GM23338 (cell line): ENCODE data around the gene TTYH1. TPM values are rescaled to one million over a fixed set of nuclear protein-coding genes. Genes with fewer than 3 reads are reported as not detected.

Source experiments
- ATAC-seq: fragments of 200-7000 bp; cut with Tn5 transposase; 3 replicates; pipeline ENCODE4 v1.9.1; 2020
- DNase-seq: peaks from one replicate; pipeline ENCODE4 v3.0.0-alpha.2; 2015; ENCODE audit warnings: low spot score
- H2AFZ ChIP-seq: fragments of 200-600 bp; sonication (generic); 2 replicates; pipeline ENCODE4 v1.8.0; 2016; ENCODE audit warnings: antibody characterized with exemption, mild to moderate bottlenecking, moderate library complexity
- H3F3A ChIP-seq: fragments of 200-600 bp; sonication (generic); replicated peaks from 2 replicates; pipeline ENCODE4 v1.8.0; 2017; ENCODE audit warnings: antibody characterized with exemption, mixed run types, low read depth
- H3K27ac ChIP-seq: fragments of 200-600 bp; sonication (generic); 2 replicates; pipeline ENCODE4 v1.6.1; 2016; ENCODE audit warnings: low read depth
- H3K27me3 ChIP-seq: fragments of 200-600 bp; sonication (generic); 2 replicates; pipeline ENCODE4 v1.8.0; 2016; ENCODE audit warnings: mild to moderate bottlenecking, mixed run types, moderate library complexity; ENCODE audit not compliant: insufficient read depth
- H3K36me3 ChIP-seq: fragments of 200-600 bp; sonication (generic); 2 replicates; pipeline ENCODE4 v1.8.0; 2016; ENCODE audit warnings: mild to moderate bottlenecking; ENCODE audit not compliant: insufficient read depth
- H3K4me1 ChIP-seq: fragments of 200-600 bp; sonication (generic); 2 replicates; pipeline ENCODE4 v1.8.0; 2016; ENCODE audit warnings: mild to moderate bottlenecking, moderate library complexity; ENCODE audit not compliant: insufficient read depth
- H3K4me2 ChIP-seq: fragments of 200-600 bp; sonication (generic); 2 replicates; pipeline ENCODE4 v1.7.1; 2017; ENCODE audit warnings: mixed run types
- H3K4me3 ChIP-seq: fragments of 200-600 bp; sonication (generic); 2 replicates; pipeline ENCODE4 v1.6.1; 2016; ENCODE audit warnings: mixed run types
- H3K79me2 ChIP-seq: fragments of 200-600 bp; sonication (generic); replicated peaks from 2 replicates; pipeline ENCODE4 v1.8.0; 2017; ENCODE audit warnings: mild to moderate bottlenecking; ENCODE audit not compliant: insufficient read depth
- H3K9me2 ChIP-seq: fragments of 200-600 bp; sonication (generic); 2 replicates; pipeline ENCODE4 v1.8.0; 2017; ENCODE audit not compliant: insufficient read depth
- H4K20me1 ChIP-seq: fragments of 200-600 bp; sonication (generic); replicated peaks from 2 replicates; pipeline ENCODE4 v1.8.0; 2017; ENCODE audit warnings: mild to moderate bottlenecking; ENCODE audit not compliant: insufficient read depth
- H3K27ac Mint-ChIP-seq: 2 replicates; pipeline ENCODE4 v1.8.0; 2020; ENCODE audit warnings: inconsistent platforms, mild to moderate bottlenecking, moderate library complexity, mixed read lengths
- H3K27me3 Mint-ChIP-seq: 3 replicates; pipeline ENCODE4 v1.8.0; 2022; ENCODE audit warnings: low read depth, mild to moderate bottlenecking, moderate library complexity, mixed read lengths, inconsistent platforms; ENCODE audit not compliant: insufficient read depth, poor library complexity
- H3K36me3 Mint-ChIP-seq: 3 replicates; pipeline ENCODE4 v1.8.0; 2021; ENCODE audit warnings: low read depth, mild to moderate bottlenecking, inconsistent platforms, moderate library complexity, mixed read lengths
- H3K4me1 Mint-ChIP-seq: 3 replicates; pipeline ENCODE4 v1.8.0; 2020; ENCODE audit warnings: mild to moderate bottlenecking, inconsistent platforms, mixed read lengths
- H3K4me3 Mint-ChIP-seq: 3 replicates; pipeline ENCODE4 v1.8.0; 2021; ENCODE audit warnings: moderate library complexity, mild to moderate bottlenecking, inconsistent platforms, mixed read lengths
- H3K9me3 Mint-ChIP-seq: 3 replicates; pipeline ENCODE4 v1.8.0; 2020; ENCODE audit warnings: moderate library complexity, mild to moderate bottlenecking, inconsistent platforms, mixed read lengths
- CREB1 ChIP-seq: fragments of 250-450 bp; sonication (Bioruptor Pico); IDR thresholded peaks from 2 replicates; pipeline ENCODE4 v1.5.0; 2020; ENCODE audit warnings: low read depth, mild to moderate bottlenecking, moderate library complexity
- EZH2 ChIP-seq: fragments of 200-600 bp; sonication (generic); IDR thresholded peaks from one replicate; pipeline ENCODE4 v1.8.0; 2017; ENCODE audit warnings: antibody characterized with exemption, mild to moderate bottlenecking, low read depth; ENCODE audit not compliant: unreplicated experiment
- EZH2phosphoT487 ChIP-seq: fragments of 200-600 bp; sonication (generic); IDR thresholded peaks from one replicate; pipeline ENCODE4 v1.8.1; 2018; ENCODE audit warnings: antibody characterized with exemption; ENCODE audit not compliant: unreplicated experiment
- JUNB ChIP-seq: IDR thresholded peaks from one replicate; pipeline ENCODE4 v1.6.1; 2016; ENCODE audit warnings: antibody characterized with exemption; ENCODE audit not compliant: unreplicated experiment
- NANOG ChIP-seq: IDR thresholded peaks from 2 replicates; pipeline ENCODE4 v1.6.1; 2016; ENCODE audit warnings: antibody characterized with exemption, borderline replicate concordance
- POLR2AphosphoS5 ChIP-seq: IDR thresholded peaks from 2 replicates; pipeline ENCODE4 v1.6.1; 2016; ENCODE audit warnings: antibody characterized with exemption, low read depth
- REST ChIP-seq: IDR thresholded peaks from one replicate; pipeline ENCODE4 v1.6.1; 2018; ENCODE audit warnings: antibody characterized with exemption; ENCODE audit not compliant: unreplicated experiment
- ZNF114 ChIP-seq: fragments of 250-450 bp; sonication (Bioruptor Pico); IDR thresholded peaks from 2 replicates; pipeline ENCODE4 v1.5.0; 2020; ENCODE audit warnings: mild to moderate bottlenecking, moderate library complexity
- ZNF331 ChIP-seq: fragments of 250-450 bp; sonication (Bioruptor Pico); IDR thresholded peaks from 2 replicates; pipeline ENCODE4 v1.5.0; 2020; ENCODE audit warnings: low read depth, mild to moderate bottlenecking, moderate library complexity
- polyA plus RNA-seq: library from polyadenylated mRNA; unstranded; fragments of >200 nt; fragmentation: Nextera tagmentation; extraction: Ambion mirVana; gene quantifications from 2 replicates; pipeline ENCODE4 v1.2.1, GENCODE V29; 2016
- total RNA-seq: library from RNA; depleted of rRNA; stranded (reverse); fragments of >200 nt; shearing (Covaris generic); gene quantifications from 2 replicates; pipeline ENCODE4 v1.2.3, GENCODE V29; 2014
- TF ChIP-seq, protein P1 (sequence below): fragments of 250-450 bp; sonication (Bioruptor Pico); IDR thresholded peaks from 2 replicates; pipeline ENCODE4 v1.5.0; 2020; ENCODE audit warnings: mild to moderate bottlenecking, moderate library complexity

Gene TTYH1
- total and polyA plus RNA-seq, 2 experiments from 2014 or later, result 18.2 to 40.8 TPM

GRCh38 chr19:54393381-54393780, 21.9 kb upstream of the TTYH1 start:
- no peak overlapping the region for H3K27ac Mint-ChIP-seq
- H3K27ac ChIP-seq, result no peak overlapping the region
- H3K36me3 Mint-ChIP-seq, result no peaks in the 10 kb centered on the region
- 0 out of 2 replicates have a peak, but pooled peaks cover 3% of the 10 kb centered on the region for H3F3A ChIP-seq
- H3K27me3 ChIP-seq, result peaks cover 12% of the 10 kb centered on the region
- no peaks in the 10 kb centered on the region for H3K79me2 ChIP-seq
- no peak overlapping the region for H3K4me3 ChIP-seq
- H4K20me1 ChIP-seq, result no peaks in the 10 kb centered on the region; the same call in 1 of the 2 replicates
- peaks cover 17% of the 10 kb centered on the region for H3K4me1 Mint-ChIP-seq
- H3K4me2 ChIP-seq, result no peak overlapping the region
- peaks cover 9% of the 10 kb centered on the region for H3K27me3 Mint-ChIP-seq
- ATAC-seq (no peak), DNase-seq (no peak)
- H3K9me3 Mint-ChIP-seq, result no peaks in the 10 kb centered on the region
- H3K4me3 Mint-ChIP-seq, result no peak overlapping the region
- TF ChIP-seq NANOG, result no peak
- TF ChIP-seq POLR2AphosphoS5, result no peak
- no peak for TF ChIP-seq ZNF331 (CRISPR knock-in tag)
- no peak overlapping the region for H2AFZ ChIP-seq
- peaks cover 13% of the 10 kb centered on the region for H3K4me1 ChIP-seq
- H3K9me2 ChIP-seq, result no peaks in the 10 kb centered on the region
- no peaks in the 10 kb centered on the region for H3K36me3 ChIP-seq

- H3F3A ChIP-seq, result no peaks in the 10 kb centered on the region
- no peak overlapping the region for H2AFZ ChIP-seq
- no peaks in the 10 kb centered on the region for H3K79me2 ChIP-seq
- DNase-seq, result no peak
- H3K4me1 ChIP-seq, result peaks cover 8% of the 10 kb centered on the region
- H3K36me3 Mint-ChIP-seq, result no peaks in the 10 kb centered on the region
- no peak overlapping the region for H3K27ac Mint-ChIP-seq
- no peaks in the 10 kb centered on the region for H3K27me3 ChIP-seq
- H3K4me3 ChIP-seq, result no peak overlapping the region
- H3K4me2 ChIP-seq, result no peak overlapping the region
- H3K27ac ChIP-seq, result no peak overlapping the region
- peaks cover 13% of the 10 kb centered on the region for H3K4me1 Mint-ChIP-seq
- no peaks in the 10 kb centered on the region for H3K9me2 ChIP-seq
- no peak for ATAC-seq
- H3K9me3 Mint-ChIP-seq, result 0 out of 3 replicates have a peak, but pooled peaks cover 4% of the 10 kb centered on the region
- H3K27me3 Mint-ChIP-seq, result peaks cover 5% of the 10 kb centered on the region
- no peaks in the 10 kb centered on the region; the same call in 1 of the 2 replicates for H4K20me1 ChIP-seq
- no peaks in the 10 kb centered on the region for H3K36me3 ChIP-seq
- no peak overlapping the region for H3K4me3 Mint-ChIP-seq
- TF ChIP-seq REST (no peak), CREB1 (CRISPR knock-in tag) (no peak), EZH2phosphoT487 (no peak), JUNB (no peak), EZH2 (no peak), ZNF114 (no peak), POLR2AphosphoS5 (no peak)
- TF ChIP-seq, protein P1, sequence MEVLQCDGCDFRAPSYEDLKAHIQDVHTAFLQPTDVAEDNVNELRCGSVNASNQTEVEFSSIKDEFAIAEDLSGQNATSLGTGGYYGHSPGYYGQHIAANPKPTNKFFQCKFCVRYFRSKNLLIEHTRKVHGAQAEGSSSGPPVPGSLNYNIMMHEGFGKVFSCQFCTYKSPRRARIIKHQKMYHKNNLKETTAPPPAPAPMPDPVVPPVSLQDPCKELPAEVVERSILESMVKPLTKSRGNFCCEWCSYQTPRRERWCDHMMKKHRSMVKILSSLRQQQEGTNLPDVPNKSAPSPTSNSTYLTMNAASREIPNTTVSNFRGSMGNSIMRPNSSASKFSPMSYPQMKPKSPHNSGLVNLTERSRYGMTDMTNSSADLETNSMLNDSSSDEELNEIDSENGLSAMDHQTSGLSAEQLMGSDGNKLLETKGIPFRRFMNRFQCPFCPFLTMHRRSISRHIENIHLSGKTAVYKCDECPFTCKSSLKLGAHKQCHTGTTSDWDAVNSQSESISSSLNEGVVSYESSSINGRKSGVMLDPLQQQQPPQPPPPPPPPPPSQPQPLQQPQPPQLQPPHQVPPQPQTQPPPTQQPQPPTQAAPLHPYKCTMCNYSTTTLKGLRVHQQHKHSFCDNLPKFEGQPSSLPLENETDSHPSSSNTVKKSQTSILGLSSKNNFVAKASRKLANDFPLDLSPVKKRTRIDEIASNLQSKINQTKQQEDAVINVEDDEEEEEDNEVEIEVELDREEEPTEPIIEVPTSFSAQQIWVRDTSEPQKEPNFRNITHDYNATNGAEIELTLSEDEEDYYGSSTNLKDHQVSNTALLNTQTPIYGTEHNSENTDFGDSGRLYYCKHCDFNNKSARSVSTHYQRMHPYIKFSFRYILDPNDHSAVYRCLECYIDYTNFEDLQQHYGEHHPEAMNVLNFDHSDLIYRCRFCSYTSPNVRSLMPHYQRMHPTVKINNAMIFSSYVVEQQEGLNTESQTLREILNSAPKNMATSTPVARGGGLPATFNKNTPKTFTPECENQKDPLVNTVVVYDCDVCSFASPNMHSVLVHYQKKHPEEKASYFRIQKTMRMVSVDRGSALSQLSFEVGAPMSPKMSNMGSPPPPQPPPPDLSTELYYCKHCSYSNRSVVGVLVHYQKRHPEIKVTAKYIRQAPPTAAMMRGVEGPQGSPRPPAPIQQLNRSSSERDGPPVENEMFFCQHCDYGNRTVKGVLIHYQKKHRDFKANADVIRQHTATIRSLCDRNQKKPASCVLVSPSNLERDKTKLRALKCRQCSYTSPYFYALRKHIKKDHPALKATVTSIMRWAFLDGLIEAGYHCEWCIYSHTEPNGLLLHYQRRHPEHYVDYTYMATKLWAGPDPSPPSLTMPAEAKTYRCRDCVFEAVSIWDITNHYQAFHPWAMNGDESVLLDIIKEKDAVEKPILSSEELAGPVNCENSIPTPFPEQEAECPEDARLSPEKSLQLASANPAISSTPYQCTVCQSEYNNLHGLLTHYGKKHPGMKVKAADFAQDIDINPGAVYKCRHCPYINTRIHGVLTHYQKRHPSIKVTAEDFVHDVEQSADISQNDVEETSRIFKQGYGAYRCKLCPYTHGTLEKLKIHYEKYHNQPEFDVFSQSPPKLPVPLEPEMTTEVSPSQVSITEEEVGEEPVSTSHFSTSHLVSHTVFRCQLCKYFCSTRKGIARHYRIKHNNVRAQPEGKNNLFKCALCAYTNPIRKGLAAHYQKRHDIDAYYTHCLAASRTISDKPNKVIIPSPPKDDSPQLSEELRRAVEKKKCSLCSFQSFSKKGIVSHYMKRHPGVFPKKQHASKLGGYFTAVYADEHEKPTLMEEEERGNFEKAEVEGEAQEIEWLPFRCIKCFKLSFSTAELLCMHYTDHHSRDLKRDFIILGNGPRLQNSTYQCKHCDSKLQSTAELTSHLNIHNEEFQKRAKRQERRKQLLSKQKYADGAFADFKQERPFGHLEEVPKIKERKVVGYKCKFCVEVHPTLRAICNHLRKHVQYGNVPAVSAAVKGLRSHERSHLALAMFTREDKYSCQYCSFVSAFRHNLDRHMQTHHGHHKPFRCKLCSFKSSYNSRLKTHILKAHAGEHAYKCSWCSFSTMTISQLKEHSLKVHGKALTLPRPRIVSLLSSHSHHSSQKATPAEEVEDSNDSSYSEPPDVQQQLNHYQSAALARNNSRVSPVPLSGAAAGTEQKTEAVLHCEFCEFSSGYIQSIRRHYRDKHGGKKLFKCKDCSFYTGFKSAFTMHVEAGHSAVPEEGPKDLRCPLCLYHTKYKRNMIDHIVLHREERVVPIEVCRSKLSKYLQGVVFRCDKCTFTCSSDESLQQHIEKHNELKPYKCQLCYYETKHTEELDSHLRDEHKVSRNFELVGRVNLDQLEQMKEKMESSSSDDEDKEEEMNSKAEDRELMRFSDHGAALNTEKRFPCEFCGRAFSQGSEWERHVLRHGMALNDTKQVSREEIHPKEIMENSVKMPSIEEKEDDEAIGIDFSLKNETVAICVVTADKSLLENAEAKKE, result no peak
Observed at GRCh38 chr19:54395685-54396084, 19.6 kb upstream of the TTYH1 start.
